ENCODE data around the gene DOCK8.

DOCK8 gene

DNA sequence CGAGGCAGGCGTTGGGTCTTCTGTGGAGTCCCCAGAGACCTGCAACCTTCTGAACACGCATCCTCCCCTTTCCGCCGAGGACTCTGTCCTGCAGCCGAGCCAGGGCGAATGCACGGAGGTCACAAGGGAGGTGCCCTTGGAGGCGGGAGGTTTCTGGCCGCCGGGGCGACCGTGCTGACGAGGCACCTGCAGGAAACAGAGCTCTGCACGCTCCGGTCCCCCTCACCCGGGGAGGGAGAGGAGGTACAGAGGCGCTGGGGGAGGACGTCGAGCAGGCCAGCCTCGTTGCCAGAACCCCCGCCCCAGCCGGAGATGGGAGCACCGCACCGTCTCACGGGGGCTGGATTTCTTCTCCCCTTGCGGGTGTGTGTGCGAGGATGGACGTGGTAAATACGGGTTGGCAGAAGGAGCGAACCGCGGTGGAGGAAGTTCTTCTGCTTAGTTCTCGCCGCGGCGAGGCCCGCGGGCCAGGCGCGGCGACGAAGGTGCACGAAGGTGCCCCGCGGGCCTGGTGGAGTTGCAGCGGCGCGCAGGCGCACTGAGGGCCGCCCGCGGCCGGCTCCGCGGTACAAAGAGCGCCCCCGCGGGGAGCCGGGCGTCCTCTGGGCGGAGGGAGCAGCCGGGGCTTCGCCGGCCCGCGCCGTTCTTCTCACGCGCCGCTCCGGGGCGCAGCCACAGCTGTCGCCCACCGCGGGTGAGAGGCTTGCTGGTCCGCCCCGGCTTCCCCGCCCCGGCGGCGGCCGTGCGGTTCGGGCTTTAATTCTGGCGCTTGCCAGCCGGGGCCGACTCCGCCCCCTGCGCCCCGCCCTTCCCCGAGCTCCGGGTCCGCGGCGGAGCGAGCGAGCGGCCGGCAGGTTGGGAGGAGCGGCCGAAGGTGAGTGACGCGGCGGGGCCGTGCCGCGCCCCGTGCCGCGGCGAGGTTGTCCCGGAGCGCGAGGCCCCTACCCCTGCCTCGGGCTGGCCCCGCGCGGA lies 289.5 kb downstream of the DOCK8 start, which contains the start of gene KANK1:
TSS of gene KANK1 (plus strand) at position 815 of the 972 bp plus-strand sequence.
- peak; percentile 68 for DNase-seq (ENCODE audit: low read depth)

DNA sequence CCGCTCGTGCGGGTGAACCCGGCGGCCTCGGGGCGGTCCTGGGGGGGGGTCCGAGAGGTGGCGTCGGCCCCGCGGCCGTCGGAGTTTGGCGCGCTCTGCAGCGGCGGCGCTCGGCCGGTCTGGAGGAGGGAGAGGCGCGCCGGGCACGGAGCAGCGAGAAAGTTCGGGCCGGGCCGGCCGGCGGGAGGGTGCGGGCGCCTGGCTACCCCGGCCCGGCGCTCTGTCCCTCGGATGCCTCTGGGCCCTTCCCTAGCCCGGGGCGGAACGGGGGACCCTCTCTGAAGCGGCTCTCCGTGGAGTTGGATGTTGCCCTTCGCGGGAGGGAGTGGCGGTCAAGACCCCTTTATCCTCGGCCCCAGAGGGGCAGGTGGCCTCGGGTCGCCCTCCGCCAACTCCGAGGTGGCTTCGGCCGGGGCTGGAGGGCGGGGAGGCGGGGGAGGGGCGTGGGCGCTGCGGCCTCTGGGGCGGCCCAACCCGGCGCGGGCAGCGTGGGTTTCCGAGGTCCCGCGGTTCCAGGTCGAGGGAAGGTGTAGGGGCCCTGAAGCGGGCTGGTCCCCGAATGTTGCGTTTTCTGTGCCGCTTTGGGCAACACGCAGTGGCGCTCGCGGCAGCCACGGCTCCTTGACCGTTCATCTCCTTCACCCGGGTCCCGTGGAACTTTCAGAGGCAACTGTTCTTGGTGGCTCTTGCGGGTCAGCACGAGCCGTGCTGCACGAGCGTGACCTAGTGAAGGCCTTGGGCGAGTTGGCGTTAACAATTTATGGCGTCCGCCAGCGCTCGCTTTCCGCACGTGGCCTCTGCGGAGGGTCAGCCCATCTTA lies 290.5 kb downstream of the DOCK8 start:
- no peak for DNase-seq (ENCODE audit: low read depth)

DNA sequence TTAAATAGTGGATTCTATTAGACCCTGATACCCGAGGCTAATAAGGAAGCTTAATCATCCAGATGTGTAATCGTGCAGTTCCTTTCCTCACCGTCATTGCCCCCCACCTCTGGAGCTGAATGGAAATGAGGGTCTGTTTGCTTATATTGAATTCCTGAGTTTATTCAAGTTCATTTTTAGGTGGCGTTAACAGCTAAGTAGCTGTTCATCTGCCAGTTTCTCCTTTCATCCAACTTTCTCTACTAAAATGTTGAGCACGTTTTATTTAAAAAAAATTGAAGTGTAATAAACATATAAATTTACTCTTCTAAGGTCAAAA lies 291.0 kb downstream of the DOCK8 start:
- no peak for DNase-seq (ENCODE audit: low read depth)

DNA sequence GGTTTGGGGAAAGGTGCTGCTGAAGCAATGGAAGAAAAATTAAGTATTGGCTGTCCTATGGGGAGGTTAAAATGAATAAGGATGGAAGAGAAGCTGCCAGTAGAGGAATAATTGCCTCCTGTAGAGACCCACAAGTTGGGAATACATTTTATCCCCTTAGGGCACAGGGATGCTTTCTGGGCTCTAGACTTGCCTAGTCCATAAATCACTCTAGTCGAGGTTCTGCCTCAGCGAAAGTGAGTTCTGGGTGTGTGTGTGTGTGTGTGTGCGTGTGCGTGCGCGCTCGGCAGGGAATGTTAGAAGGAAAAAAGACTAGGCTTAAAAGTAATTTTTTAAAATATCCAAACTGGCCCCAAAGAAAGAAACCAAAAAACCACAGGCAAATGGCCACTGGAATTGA lies 291.6 kb downstream of the DOCK8 start:
- DNase-seq (ENCODE audit: low read depth): no peak

DNA sequence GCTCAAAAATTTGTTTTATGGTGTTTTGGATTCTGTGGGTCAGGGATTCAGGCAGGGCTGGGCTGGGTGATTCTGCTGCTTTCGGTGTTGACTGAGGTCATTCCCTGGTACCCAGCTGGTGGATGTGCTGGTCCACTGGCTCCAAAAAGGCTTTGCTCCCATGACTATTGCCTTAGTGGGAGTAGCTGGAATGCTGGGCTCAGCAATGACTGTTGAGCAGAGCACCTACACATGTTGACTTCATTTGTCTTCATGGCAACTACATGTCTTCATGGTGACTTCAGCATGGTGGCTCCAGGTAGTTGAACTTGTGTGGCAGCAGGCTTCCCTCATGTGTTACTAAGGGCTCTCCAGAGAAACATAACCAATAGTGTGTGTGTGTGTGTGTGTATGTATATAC lies 297.2 kb downstream of the DOCK8 start:
- DNase-seq (ENCODE audit: low read depth): no peak

DNA sequence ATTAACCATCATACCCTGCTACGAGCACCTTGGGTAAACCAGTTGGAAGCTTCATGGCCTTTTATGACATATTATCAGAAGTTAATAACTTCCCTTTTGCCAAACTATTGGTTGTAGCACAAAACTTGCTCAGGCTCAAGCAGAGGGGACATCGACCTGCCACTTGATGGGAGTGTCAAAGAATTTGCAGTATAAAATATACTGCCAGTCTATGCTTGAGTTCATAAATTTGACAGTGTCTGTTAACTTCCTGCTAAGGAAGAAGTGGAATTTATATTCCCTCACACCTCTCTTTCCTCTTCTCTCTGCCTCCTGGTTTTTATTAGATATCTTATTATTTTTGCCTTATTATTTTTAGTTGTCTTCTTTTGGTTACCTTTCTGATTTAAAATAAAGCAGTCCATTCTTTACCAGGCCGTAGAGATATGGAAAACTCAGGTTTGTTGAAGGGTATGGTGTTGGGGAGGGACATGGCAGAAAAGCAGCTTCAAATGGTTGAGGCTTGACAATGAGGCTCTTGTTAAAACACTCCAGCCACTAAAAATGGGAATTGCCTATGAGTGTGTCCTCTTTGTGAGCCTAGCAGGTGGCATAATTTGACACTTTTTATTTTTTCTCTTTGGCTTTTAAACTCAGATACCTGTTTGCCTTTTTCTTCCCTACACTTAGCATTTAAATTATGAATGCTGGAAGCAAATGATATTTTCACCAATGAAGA lies 298.0 kb downstream of the DOCK8 start:
- DNase-seq (ENCODE audit: low read depth): no peak

Data from activated T-helper 1 cell treated with Interleukin-2 at 50 U/mL for 16 hours (primary cell).